HG03064 (cell line): Measurements from ENCODE around the gene EID2B.

Source experiments
- ATAC-seq: cut with Tn5 transposase; IDR thresholded peaks from one replicate; pipeline ENCODE4 v1.9.1; 2021; ENCODE audit warnings: low read depth; ENCODE audit not compliant: unreplicated experiment

EID2B gene

GRCh38 chr19:39500543-39500942, 32.1 kb downstream of the EID2B start:
- no peak for ATAC-seq

GRCh38 chr19:39499932-39500331, 32.7 kb downstream of the EID2B start:
- no peak for ATAC-seq

- ATAC-seq: no peak
Observed at GRCh38 chr19:39498798-39499642, 33.6 kb downstream of the EID2B start, which contains the start of gene DLL3. TSS of gene DLL3 (plus strand) at chr19:39498947. CDS start at chr19:39498975, 28 bp downstream.

- ATAC-seq: no peak
Observed at GRCh38 chr19:39497996-39498797, 34.5 kb downstream of the EID2B start.

- no peak for ATAC-seq
Observed at GRCh38 chr19:39497701-39497995, 35.0 kb downstream of the EID2B start.

- no peak for ATAC-seq
Observed at GRCh38 chr19:39496063-39496462, 36.6 kb downstream of the EID2B start.

- no peak for ATAC-seq
Observed at GRCh38 chr19:39494661-39495060, 38.0 kb downstream of the EID2B start.

GRCh38 chr19:39492788-39493187, 39.9 kb downstream of the EID2B start:
- ATAC-seq: no peak

- no peak for ATAC-seq
Observed at GRCh38 chr19:39492225-39492624, 40.4 kb downstream of the EID2B start.

- ATAC-seq: no peak
Observed at GRCh38 chr19:39489756-39490155, 42.9 kb downstream of the EID2B start.

GRCh38 chr19:39483141-39483540, 49.5 kb downstream of the EID2B start:
- no peak for ATAC-seq

- no peak for ATAC-seq
Observed at GRCh38 chr19:39481676-39482075, 51.0 kb downstream of the EID2B start.

GRCh38 chr19:39481229-39481545, 51.5 kb downstream of the EID2B start:
- ATAC-seq: no peak
